Right renal pelvis (tissue), 4 donors: ENCODE data around the gene FHAD1. TPM values are rescaled to one million over a fixed set of nuclear protein-coding genes. Genes with fewer than 3 reads are reported as not detected.
A peak's percentile ranks its signal among the peaks of the same experiment; 100 is the strongest.

Experiments
- DNase-seq, 4 donors: peaks; one replicate each; pipeline ENCODE4 v3.0.0-alpha.2; 2013; ENCODE audit warnings: low read depth in 4 of 4, low spot score in 3 of 4, missing footprints in 1 of 4
- polyA plus RNA-seq, 4 donors: library from polyadenylated mRNA; unstranded; fragments of 120-200 nt; gene quantifications; one replicate each; pipeline ENCODE4 v1.2.1, GENCODE V29; 2013; ENCODE audit not compliant: insufficient read length in 4 of 4

Gene FHAD1
- polyA plus RNA-seq = 1 to 10 TPM; 2.8 to 3.9 (median 3.3) TPM

- peak; percentile 49 to 71 (median 62) for DNase-seq
Observed at GRCh38 chr1:15246960-15247614, at the start of gene FHAD1. Gene FHAD1 (plus strand): TSS chr1:15247223. CDS start chr1:15251785, 4,562 bp downstream.

DNA sequence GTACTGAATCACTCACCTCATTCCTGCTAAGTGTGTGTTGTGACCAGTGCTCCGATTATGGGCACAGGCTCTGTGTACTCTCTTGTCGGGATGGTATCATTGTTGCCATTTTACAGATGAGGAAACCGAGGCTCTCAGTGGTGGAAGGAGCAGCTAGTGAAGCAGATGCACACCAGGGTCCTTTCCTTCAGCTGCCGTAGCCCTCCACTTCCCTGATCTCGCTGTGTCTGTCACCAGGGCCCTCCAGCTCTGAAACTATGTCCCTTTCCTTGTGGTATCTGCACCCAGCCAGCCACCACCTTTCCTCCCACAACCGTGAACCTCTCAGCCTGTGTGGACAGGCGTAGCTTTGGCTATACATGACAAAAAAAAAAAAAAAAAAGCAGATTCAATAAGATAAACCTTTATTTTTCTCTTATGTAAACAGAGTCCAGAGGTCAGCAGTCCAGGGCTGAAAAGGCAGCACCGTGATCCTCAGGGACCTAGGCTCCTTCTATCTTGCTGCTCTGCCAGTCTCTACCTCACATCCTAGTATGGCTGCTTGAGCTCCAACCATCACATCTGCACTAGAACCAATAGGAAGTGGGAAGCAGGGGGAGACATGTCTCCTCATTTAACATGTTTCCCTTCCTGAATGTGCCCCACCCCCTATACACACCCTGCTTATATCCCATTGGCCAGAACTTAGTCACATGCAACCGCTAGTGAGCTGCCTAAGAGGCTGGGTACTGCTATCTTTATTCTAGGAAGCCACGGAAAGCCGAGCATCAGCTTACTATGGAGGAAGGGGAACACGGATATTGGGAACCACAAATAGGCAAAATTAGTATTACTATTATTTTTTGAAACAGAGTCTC, 49.2 kb upstream of the FHAD1 start:
- no peak for DNase-seq

DNA sequence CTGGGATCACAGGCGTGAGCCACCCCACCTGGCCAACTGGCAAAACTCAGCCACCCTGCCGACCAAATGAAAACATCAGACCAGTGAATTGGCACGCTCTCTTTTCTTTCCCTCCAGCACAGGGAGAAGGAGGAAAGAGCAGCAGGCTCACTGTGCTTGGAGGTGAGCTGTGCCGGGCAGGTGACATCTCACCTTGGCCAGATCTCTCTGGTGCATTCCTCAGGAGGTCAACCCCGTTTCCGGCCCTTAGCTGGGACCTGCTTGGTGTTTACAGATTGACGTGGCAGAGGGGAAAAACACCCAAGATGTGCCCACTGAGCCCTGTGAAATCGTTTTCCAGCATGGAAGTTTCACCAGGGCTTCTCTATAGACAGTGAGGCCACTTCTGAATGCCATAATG, 48.3 kb upstream of the FHAD1 start:
- DNase-seq = no peak

DNA sequence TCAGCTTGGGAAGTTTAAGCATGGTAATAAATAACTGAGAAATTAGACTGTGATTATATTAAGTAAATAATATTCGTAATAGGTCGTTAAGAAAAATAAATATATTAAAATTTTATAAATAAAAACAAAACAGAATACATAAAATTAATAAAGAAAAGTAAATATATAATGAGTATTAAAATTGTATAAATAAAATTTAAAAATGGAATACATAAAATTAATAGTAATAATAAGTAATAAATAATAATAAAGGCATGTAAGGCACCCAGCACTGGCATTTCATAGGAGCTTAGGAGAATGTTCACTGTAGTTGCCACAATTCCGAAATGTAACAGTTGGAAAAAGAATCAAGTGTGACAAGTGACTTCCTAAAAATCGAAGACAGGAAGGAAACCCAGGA, 45.8 kb upstream of the FHAD1 start:
- DNase-seq = no peak

DNA sequence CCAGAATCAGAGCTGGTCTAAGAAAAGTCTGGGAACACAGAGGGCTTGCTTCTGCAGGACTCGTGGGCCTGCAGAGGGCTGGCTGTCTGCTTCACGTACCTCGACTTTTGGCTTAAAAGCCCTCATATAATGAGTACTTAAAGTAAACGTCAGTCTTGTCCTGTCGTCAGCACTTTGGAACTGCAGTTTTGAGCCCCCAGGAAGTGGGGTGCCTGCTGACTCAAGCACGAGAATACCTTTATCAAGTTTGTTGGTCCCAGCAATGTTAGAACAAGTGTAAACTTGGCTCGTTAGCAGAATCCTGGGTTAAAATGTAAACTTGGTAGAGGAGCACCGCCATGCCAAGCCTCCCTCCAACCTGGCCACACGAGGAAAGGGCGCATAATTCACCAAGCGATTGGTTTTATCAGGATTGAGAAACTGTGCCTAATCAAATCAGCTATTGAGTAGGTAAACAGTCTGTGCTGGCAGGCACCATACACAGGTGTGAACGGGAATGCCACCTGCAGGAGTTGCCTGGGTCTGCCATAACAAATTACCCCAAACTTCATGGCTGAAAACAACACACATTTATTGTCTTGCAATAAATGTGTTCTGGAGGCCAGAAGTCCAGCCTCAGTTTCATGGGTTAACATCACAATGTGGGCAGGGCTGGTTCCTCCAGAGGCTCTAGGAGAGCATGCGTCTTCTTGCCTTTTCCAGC, 45.0 kb upstream of the FHAD1 start:
- DNase-seq = no peak

- no peak for DNase-seq
Observed at GRCh38 chr1:15204931-15205330, 42.1 kb upstream of the FHAD1 start.

GRCh38 chr1:15205586-15206346, 41.3 kb upstream of the FHAD1 start:
- no peak for DNase-seq

GRCh38 chr1:15206418-15207030, 40.5 kb upstream of the FHAD1 start:
- DNase-seq = no peak

- no peak for DNase-seq
Observed at GRCh38 chr1:15207031-15207828, 39.8 kb upstream of the FHAD1 start.

- no peak for DNase-seq
Observed at GRCh38 chr1:15207829-15208429, 39.1 kb upstream of the FHAD1 start.

GRCh38 chr1:15210651-15211375, 36.2 kb upstream of the FHAD1 start:
- DNase-seq = no peak

GRCh38 chr1:15211424-15211823, 35.6 kb upstream of the FHAD1 start:
- DNase-seq = no peak

DNA sequence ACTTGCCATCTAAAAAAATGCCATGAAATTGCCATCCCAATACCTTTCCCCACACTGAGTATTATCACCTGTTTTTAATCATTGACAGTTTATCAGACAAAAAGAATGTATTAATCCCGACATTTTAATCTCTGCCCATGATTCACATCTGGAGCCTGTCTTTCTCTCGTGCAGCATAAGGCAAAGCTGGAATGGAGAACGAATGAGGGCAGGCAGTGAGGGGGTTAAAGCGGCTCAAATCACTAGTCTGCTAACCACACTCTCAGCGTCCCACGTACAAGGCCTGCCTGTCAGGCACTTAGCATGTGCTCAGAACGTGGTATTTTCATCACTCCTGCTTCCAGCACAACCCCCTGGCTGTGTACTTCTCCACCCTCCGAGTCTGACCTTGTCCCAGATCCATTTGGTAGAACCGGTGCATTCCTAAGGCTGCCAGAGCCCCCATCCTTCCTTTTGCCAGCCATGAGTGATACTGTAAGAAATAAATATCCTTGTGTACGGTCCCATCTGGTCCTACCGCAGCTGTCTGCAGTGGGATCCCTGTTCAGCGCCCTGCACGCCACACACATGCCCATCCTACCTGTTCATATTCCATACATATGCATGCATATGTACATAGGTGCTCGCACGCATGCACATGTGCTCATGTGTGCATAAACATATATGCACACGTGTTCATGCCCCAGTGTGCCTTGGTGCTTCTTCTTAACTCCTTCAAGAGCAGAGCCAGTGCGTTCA, 34.6 kb upstream of the FHAD1 start:
- DNase-seq = no peak

DNA sequence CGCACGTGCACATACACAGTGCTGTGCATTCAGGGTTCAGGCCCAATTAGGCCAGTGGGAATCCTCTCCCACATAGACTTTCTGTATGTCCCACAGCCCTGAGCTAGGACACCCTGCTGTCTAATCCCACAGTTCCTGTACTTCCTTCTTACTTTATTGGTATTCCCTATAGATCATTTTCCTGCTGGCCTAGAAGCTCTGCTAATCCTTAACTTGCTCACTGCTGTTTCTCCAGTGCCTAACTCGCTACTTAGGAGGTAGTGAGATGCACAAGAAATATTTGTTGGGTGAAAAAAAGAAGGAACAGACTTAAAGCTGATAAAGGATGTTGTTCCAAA, 34.1 kb upstream of the FHAD1 start:
- no peak for DNase-seq

DNA sequence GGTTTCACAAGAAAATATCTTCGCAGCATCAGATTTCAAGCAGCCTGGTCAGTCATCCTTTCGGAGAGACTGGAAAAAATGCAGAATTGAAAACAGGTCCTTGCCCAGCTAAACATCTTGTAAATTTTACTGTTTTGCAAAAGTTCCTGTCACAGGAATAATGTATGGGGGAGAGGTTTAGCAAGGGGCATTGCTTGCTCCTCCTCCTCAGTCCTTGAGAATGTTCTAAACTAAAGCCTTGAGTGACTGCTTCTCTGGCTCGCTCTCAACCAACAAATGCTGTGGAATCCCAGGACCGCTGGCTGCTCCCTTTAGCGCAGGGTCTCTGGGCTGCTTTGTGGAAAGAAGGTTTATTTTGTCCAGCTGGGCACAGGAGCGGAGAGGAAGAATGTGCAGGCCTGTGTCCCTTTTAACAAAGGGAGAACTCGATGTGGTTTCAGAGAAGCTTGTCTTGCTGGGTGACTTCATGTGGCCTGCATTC, 33.6 kb upstream of the FHAD1 start:
- DNase-seq = no peak

- DNase-seq = peak in 3 of 4 donors; percentile 58 to 73 (median 70)
Observed at GRCh38 chr1:15214527-15214926, 32.5 kb upstream of the FHAD1 start.

DNA sequence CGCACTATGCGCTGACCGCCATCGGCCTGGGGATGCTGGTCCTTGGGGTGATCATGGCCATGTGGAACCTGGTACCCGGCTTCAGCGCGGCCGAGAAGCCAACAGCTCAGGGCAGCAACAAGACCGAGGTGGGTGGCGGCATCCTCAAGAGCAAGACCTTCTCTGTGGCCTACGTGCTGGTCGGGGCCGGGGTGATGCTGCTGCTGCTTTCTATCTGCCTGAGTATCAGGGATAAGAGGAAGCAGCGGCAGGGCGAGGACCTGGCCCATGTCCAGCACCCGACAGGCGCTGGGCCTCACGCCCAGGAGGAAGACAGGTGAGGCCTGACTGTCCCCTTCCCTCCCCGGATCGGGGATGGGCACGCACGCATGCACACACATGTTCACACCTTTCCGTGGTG, 31.9 kb upstream of the FHAD1 start:
- no peak for DNase-seq

GRCh38 chr1:15217654-15218053, 29.4 kb upstream of the FHAD1 start:
- no peak for DNase-seq
